ENCODE results near the gene ARHGEF2.

DNA sequence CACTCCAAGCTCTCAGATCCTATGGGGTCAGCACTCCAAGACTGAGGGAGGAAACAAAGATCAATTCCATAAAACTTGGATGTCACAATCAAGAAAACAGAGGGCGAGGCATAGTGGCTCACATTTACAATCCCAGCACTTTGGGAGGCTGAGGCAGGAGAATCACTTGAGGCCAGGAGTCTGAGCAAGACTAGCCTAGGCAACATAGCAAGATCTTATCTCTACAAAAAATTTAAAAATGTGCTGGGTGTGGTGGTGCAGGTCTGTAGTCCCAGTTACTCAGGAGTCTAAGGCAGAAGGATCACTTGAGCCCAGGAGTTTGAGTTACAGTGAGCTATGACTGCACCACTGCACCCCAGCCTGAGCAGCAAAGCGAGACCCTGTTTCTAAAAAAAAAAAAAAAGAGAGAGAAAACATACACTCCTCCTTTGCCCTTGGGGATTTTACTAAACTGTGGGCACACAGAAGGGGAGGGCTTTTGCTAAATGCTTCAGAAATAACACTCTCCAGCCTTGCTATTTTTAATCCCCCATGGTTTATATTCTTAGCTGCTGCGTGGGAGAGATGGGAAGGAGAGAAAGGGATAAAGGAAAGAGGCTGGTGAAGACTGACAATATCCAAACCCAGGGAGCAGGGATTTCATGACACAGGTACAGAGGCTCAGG is 18.1 kb downstream of the ARHGEF2 start:
- TF ChIP-seq, protein P1, sequence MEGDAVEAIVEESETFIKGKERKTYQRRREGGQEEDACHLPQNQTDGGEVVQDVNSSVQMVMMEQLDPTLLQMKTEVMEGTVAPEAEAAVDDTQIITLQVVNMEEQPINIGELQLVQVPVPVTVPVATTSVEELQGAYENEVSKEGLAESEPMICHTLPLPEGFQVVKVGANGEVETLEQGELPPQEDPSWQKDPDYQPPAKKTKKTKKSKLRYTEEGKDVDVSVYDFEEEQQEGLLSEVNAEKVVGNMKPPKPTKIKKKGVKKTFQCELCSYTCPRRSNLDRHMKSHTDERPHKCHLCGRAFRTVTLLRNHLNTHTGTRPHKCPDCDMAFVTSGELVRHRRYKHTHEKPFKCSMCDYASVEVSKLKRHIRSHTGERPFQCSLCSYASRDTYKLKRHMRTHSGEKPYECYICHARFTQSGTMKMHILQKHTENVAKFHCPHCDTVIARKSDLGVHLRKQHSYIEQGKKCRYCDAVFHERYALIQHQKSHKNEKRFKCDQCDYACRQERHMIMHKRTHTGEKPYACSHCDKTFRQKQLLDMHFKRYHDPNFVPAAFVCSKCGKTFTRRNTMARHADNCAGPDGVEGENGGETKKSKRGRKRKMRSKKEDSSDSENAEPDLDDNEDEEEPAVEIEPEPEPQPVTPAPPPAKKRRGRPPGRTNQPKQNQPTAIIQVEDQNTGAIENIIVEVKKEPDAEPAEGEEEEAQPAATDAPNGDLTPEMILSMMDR (IDR thresholded peaks at IDR 0.05) = no peak
- TF ChIP-seq POLR2A (IDR thresholded peaks at IDR 0.05) = no peak

Measured in ovary (tissue), 3 donors.